Measurements from ENCODE around the gene RAPGEF4.

GRCh38 chr2:172974762-172975161 is 239.1 kb downstream of the RAPGEF4 start:
- TF ChIP-seq CTCF (IDR thresholded peaks at IDR 0.05) (no peak), EZH2 (IDR thresholded peaks at IDR 0.05; ENCODE audit: borderline replicate concordance, insufficient read depth, low read depth, low read length, poor library complexity, severe bottlenecking) (no peak)

Data from B cell (primary cell).